Erythroblast (primary cell): ENCODE measurements around the gene PRLR.

Source experiments
- DNase-seq, 2 experiments: peaks; one replicate each; lab custom pipeline; 2025; lab: John Stamatoyannopoulos, UW
- GATA1 ChIP-seq: IDR thresholded peaks from 2 replicates; pipeline ENCODE4 v1.6.1; 2011; ENCODE audit warnings: low read depth, mild to moderate bottlenecking, control low read depth, low read length, moderate library complexity
- POLR2A ChIP-seq: IDR thresholded peaks from 2 replicates; pipeline ENCODE4 v1.6.1; 2011; ENCODE audit warnings: mild to moderate bottlenecking, low read length

PRLR gene

DNA sequence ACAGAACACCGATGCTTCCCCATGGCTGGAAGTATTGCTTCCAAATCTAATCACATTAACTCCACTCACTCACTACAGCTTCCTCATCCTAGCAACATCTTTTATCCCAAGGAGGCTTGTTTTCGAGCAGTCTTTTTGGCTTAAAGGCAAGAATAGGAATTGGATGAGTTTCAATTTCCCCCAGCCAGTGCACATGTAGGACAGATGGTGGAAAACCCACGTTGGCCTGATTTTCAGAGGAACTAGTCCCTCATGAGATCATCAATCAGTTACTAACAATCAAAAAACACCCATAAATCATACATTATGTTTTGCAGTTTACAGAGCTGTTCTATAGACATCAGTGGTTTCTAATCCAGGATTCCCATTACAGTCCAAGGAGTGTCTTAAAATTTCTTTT is 134.1 kb downstream of the PRLR start:
- DNase-seq, result no peak

DNA sequence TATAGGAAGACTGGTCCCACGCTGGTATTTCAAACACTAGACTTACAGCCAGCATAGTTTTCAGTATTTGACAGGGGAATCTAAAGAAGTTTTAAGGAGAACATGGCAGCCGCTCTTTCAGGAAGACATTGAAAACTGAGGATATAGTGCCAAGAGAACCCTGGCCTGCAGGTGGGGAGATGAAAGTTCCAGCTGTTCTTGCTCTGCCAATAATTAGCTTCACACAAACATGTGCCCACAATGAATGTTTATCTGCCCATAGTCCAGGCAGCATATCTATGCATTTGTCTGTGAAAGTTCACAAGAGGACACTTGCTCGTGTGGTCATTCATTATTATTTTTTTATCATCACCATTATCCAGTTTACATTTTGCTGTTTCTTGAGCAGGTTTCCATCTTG is 134.9 kb downstream of the PRLR start:
- no peak for DNase-seq
- no peak for TF ChIP-seq POLR2A
- TF ChIP-seq GATA1, result no peak

More for the DNA sequence above, 134.1 kb downstream of the PRLR start:
- TF ChIP-seq POLR2A, result no peak
- TF ChIP-seq GATA1, result no peak

DNA sequence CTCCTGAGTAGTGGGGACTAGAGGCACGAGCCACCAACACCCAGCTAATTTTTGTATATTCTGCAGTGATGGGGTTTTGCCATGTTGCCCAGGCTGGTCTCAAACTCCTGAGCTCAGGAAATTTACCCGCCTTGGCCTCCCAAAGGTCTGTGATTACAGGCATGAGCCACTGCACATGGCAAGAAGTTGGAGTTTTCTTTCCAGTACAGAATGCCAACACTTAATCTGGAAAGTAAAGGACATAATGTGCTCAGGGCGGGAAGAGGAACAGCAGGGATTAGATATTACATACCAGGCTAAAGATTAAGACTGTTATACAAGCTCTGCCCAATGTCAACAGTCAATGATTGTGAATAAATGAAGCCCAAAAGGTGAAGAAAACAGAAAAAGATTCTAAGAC is 135.3 kb downstream of the PRLR start:
- no peak for DNase-seq
- TF ChIP-seq GATA1 (no peak), POLR2A (no peak)

DNA sequence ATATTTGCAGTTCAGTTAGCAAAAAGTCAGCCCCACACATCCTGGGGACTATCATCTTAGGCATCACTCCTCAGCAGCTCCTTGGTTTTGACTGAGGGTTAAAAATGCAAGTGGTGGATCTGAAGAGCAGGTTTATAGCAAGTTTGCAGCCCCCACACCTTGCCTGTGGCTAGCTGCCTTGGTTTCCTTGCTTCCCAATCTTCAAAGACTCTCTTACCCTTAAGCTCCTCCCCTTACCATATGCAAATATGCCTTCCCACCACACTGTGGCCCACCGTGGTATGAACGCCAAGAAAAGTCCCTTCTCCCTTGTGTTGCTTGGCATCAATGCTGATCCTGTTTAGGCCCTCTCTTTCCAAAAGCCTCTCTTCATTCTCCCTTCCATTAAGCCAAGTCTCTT is 137.6 kb downstream of the PRLR start:
- TF ChIP-seq POLR2A (no peak), GATA1 (no peak)
- no peak for DNase-seq

DNA sequence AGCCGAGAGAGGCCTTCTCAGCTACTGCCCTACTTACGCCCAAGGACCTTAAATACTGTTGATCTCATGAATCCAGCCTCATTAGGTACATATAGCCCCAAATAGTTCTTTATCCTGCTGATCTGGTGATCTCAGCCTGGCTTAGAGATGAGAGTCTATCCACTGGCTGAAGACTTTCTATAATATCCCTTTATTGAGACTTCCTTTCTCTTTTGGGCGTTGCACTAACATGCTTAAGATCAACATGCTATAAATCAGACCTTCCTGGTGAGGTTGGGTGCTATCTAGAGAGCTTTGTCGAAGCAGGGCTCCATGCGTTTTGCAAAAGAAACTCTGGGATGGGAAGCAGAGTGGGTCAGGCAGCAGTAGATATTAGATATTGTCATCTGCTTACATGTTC is 138.6 kb downstream of the PRLR start:
- TF ChIP-seq GATA1, result no peak
- TF ChIP-seq POLR2A, result no peak
- no peak for DNase-seq

DNA sequence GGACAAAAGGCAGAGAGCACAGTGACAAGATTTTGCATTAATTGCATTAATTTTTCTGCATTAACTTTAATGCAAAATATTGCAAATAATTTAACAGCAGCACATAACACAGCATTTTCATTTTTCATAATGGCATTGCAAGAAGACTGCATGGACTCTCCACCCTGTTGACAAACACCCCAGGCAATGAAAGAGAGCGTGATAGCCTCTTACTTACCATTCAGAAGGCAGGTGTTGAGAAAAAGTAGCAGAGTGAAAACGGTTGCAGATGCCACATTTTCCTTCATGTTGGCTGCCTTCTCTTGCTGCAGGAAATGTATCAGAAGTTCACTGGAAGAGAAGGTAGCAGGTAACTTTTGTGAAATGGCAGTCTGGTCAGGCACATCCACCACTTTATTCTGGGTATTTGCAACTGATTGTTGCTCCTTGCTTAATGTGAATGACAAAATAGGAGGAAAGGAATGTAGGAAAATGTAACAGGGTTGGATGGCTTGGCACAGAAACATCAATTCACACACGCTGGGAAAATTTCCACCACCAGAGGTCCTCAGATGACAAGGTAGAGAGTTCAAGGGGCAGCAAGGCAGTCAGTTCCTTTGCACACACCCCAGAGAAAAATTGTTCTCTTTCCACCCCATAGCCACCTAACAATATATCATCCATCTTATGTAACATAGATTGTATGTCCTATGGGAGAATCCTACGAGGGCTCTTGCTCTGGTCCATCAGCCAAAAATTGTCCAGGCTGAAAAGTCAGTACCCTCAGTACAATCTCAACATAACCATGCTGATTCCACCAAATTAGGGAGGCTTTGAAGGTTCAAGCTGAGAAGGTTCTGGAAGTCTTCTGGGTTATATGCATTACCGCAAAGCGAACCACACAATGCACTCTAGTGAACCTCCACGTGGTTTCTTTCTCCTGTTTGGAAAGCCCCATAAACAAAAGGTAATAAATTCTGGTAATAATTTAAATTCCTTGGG is 140.7 kb downstream of the PRLR start:
- DNase-seq, result peak; percentile 16 to 47
- TF ChIP-seq POLR2A, result no peak
- TF ChIP-seq GATA1, result no peak

DNA sequence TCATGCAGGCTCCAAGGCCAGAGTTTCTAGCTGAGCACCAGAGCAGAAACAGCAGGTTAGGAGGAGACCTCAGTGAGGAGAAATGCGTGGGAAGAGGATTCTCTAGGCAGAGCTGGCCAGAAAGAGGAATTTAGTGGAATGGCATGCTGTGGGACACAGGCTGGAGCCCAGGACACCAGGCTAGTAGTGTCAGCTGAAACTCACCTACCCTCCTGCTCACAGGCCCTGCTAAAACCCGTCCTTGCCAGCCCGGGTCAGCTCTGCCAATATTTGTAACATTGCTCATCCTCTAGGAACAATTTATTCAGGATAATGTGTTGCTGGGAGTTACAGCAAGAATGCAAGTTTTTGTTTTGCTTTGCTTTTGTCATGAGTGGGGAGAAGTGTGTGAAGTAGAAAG is 142.3 kb downstream of the PRLR start:
- no peak for DNase-seq
- TF ChIP-seq POLR2A (no peak), GATA1 (no peak)

DNA sequence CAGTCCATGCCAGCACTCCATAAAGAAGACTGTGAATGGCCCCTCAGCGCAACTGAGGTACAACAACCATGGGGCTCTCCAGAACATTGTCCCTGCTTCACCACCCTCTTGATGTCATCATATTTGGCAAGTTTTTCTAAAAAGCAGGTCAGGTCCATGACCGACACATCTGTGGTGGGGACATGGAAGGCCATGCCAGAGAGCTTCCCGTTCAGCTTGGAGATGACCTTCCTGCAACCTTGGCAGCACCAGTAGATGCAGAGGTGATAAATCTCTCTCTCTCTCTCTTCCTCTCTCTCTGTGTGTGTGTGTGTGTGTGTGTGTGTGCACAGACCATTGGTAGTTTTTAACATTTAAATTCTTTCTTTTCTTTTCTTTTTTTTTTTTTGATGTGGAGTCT is 147.1 kb downstream of the PRLR start:
- TF ChIP-seq GATA1 (no peak), POLR2A (no peak)
- DNase-seq, result no peak

DNA sequence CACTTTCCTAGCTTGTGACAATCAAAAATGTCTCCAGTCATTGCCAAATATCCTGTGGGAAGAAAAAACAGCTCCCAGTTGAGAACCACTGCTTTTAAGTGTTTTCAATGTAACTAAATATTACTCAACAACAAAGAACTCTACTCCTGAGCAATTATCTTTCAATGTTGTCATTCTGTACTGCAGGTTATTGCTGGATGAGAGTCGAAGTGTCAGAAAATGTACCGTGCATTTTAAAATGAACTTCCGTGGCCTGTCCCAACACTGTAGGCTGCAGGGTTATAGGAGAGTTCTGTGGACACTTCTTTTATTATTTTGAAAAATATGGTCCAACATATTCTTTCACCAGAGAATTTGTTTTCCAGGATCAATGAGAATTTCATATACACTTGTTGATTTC is 147.8 kb downstream of the PRLR start:
- DNase-seq, result no peak
- TF ChIP-seq POLR2A (no peak), GATA1 (no peak)

DNA sequence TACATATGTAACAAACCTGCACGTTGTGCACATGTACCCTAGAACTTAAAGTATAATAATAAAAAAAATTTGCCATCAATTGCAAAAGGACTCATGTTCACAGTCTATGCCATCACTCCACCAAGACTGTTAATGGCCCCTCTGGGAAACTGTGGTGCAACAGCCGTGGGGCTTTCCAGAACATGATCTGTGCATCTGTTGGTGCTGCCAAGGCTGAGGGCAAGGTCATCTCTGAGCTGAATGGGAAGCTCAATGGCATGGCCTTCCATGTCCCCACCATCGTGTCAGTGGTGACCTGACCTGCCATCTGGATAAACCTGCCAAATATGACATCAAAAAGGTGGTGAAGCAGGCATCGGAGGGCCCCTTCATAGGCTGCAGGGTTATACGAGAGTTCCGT is 149.2 kb downstream of the PRLR start:
- no peak for TF ChIP-seq GATA1
- TF ChIP-seq POLR2A, result no peak
- DNase-seq, result no peak

DNA sequence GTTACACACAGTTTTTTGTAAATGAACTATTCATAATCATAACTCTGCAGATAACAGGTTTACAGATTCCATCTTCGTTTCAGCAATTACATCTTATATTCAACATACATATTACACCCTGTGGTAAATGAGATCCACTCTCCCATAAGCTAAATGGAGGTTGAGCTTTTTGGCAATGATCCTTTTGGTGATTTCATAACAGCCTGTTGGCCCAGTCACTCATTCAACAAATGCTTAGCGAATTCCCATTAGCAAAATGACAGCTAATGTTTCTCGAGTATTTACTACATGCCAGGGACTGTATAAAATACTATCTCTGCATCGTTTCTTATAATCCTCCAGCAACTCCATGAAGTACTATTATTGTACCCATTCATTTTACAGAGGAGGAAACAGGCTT is 157.1 kb downstream of the PRLR start:
- DNase-seq, result no peak
- TF ChIP-seq POLR2A, result no peak
- no peak for TF ChIP-seq GATA1

DNA sequence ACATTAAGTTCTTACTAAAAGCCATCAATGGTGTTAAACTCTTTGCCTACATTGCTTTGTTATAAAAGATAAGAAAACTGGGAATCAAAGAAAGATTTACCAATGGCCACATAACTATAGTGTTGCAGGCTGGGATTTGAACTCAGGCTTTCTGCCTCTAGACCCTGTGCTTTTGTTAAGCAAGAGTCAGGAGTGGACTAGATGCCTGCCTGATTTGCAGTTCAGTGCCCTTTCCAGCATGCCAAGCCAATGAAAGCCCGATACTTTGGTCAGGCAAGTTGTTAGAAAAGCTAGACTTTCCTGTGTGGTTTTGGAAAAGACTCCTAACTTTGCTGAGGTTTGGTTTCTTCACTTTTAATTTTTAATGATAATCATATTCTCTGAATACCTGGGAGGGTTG is 161.1 kb downstream of the PRLR start:
- no peak for TF ChIP-seq GATA1
- DNase-seq, result no peak

DNA sequence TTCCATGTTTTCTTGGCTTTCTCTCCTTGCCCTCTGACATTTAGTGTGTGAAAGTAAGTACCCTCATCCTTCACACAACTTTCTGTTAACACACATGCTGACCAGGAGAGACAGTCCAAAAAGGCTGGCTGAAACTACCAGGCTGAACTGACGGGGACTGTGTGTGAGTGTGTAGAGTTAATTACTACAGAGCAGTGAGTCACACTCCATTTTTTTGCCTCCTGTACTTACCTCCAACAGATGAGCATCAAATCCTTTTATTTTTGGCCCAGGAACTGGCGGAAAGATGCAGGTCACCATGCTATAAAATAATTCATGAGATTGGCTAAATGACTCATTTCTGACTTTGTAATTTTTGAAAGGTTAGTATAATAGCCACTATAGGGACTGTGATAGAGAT is 162.3 kb downstream of the PRLR start:
- DNase-seq, result no peak
- TF ChIP-seq GATA1 (no peak), POLR2A (no peak)

DNA sequence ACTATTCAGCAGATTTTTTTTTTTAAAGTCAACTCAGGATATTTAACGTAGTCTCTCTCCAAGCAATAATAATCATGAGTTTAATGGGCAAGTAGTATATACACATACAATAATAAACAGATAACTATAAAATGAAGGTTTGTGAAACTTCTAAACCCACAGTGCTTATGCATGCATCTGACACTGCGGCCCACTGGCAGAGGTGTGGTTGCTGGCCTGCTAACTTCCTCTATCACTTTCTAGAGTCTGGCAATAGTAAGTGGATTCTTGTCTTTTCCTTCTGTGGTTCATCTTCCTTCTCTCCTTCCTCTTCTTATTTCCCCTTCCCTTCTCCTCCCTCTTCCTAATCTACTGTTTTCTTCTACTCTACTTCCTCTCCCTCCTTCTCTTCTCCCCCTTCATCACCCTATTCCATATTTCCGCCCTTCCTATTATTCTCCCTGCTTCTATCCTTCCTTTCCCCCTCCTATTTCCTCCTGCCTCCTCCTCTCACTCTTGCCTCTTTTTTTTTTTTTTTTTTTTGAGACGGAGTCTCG is 164.0 kb downstream of the PRLR start:
- TF ChIP-seq POLR2A, result no peak
- no peak for TF ChIP-seq GATA1

More for the DNA sequence above, 164.0 kb downstream of the PRLR start:
- DNase-seq, result no peak
